ENCODE data around the gene TGIF2LY.
"Not testable (repeated sequence)": the region's sequence is repeated elsewhere in the genome, so short reads cannot be mapped to it uniquely, and the experiment has no call there.

The TGIF2LY gene

GRCh38 chrY:3578767-3579166 is at the start of gene TGIF2LY:
TSS of gene TGIF2LY (plus strand) at chrY:3579067. CDS start at chrY:3579245, 178 bp downstream.
- DNase-seq (ENCODE audit: low read depth in 1 of 2, low spot score in 1 of 2); in situ Hi-C loops (cut with HindIII; ENCODE audit: low pct_unique_long_range_greater_than_20kb, low sequenced_read_pairs): not testable (repeated sequence)

All from T47D (cell line).